Stimulated activated CD4-positive, alpha-beta T cell treated with anti-CD3 and anti-CD28 coated beads, Interleukin-1b, Interleukin-23, amount 100 ng/mL, for 24 hours (primary cell): ENCODE data around the gene GH2.
"Not testable (repeated sequence)": the region's sequence is repeated elsewhere in the genome, so short reads cannot be mapped to it uniquely, and the experiment has no call there.

Experiments
- DNase-seq, 4 experiments: peaks; one replicate each; pipeline ENCODE4 v3.0.0-alpha.2; 2020; ENCODE audit warnings: low read depth in 4 of 4, low spot score in 1 of 4

GH2 gene

DNA sequence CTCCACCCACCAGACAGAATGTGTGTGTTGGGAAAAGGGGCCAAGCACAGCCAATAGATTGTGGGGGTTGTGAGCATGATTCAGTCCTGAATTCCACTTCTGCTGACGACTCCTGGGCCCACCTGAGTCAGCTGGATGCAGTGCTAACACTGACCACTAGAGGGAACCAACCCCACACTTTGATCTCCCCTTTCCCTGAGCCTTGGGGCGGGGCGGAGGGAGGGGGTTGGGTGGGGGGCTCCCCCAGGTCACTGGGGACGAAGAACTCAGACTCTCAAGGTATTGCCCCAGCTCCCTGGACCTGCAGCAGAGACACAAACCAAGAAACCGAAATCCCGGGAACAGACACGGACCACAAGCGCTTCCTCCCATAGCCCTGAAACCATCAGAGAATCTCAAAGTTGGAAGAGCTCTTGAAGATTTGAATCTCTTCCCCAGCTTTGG, 29.9 kb upstream of the GH2 start:
- peak; percentile 36 to 60 (median 46) for DNase-seq

DNA sequence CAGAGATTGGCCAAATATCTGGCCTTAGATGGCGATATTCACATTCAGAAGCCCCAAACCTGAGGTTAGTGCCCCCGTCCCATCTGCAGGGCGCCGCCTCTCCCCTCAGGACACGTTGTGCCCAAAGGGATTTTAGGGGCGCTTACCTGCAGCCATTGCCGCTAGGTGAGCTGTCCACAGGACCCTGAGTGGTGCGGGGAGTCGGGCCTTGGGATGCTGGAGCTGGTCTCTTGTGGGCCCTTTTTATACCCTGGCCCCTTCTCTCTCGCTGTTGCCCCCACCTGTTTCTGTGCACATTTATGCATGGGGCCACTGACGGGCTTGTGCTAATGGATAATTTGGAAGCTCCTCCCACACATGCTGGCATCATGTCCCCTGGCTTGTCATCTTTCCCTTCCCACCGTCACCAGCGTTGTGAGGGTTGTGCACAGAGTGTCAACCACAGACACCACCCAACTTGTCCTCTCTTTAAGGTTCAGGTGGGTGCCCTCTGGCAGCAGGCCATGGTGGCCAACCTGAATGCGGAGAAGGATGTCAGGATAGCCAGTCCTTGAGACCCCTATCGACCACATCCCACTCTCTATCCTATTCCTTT, 29.4 kb upstream of the GH2 start, which contains the start of gene CSHL1:
Gene CSHL1 (minus strand): TSS at position 218 of the 595 bp plus-strand sequence. CDS start 62 bp downstream, at position 156.
- no peak for DNase-seq

DNA sequence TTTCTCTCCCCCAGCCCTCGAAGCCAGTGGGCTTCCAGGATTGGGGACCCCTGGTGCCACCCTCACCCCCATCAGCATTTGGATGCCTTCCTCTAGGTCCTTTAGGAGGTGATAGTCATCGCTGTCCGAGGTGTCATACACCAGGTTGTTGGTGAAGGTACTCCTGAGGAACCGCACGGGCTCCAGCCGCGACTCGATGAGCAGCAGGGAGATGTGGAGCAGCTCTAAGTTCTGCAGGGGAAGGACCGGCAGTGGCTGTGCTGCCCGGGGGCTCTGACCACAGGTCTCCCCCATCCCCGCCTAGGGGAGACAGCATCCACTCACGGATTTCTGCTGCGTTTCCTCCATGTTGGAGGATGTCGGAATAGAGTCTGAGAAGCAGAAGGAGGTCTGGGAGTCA, 28.4 kb upstream of the GH2 start:
- no peak for DNase-seq

DNA sequence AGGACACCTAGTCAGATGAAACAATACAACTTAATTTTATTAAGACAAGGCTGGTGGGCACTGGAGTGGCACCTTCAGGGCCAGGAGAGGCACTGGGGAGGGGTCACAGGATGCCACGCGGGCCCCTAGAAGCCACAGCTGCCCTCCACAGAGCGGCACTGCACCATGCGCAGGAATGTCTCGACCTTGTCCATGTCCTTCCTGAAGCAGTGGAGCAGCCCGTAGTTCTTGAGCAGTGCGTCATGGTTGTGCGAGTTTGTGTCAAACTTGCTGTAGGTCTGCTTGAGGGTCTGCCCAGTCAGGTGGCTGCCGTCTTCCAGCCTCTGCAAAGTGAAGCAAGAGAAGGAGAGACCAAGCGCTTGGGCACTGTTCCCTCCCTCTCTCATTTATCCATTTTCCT, 27.8 kb upstream of the GH2 start:
- not testable (repeated sequence) for DNase-seq

DNA sequence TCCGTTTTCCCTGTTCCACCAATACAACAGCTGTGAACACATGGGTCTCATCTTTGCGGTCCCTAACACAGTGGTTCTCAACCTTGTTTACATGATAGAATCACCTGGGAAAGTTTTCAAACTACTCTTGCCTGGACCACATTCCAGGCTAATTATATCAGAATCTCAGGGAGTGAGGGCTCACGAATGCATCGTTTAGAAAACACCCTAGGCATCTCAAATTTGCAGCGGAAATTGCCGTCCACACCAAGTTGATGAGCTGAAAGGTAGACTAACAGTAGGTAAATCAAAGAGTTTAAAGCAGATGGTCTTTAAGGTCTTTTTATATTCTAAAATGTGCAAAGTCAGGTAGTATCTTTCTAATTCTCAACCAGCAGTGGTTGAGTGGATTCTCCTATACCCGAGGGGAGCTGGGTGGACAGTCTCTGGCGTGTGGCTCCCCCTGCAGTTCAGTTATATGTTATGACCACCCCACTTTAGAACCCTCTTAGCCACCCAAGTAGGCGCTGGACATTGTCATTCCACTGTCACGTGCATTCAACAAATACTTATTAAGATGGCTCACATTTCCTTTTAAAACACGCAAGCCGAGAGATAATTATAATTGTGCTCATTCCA, 25.5 kb upstream of the GH2 start:
- not testable (repeated sequence) for DNase-seq

DNA sequence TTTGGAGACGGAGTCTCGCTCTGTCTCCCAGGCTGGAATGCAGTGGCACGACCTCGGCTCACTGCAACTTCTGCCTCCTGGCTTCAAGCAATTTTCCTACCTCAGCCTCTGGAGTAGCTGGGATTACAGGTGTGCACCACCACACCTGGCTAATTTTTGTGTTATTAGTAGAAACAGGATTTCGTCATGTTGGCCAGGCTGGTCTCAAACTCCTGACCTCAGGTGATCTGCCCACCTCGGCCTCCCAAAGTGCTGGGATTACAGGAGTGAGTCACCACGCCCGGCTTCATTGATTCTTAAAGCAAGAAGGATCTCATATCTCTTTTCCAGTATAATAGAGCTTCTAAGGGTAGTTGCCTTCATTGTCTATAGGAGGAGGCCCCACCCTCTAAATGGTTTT, 23.1 kb upstream of the GH2 start:
- DNase-seq = not testable (repeated sequence)

DNA sequence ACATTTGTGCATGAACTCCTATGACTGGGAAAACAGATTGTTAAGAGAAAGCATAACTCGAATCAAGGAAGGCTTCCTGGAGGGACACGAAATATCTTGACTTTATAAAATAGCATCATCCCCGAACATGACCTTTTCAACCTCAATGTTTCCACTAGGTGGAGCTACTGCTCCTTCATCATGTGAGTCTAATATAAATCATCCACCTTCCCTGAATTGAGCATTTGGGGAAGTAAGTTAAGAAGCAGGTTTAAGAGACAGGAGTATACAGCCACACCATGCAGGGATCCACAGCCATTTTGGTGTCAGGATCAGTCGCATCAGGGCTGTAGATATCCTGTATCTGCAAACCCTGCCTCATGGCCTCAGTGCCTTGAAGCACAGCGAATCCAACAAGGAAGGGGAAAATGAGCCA, 22.1 kb upstream of the GH2 start:
- DNase-seq = not testable (repeated sequence)

DNA sequence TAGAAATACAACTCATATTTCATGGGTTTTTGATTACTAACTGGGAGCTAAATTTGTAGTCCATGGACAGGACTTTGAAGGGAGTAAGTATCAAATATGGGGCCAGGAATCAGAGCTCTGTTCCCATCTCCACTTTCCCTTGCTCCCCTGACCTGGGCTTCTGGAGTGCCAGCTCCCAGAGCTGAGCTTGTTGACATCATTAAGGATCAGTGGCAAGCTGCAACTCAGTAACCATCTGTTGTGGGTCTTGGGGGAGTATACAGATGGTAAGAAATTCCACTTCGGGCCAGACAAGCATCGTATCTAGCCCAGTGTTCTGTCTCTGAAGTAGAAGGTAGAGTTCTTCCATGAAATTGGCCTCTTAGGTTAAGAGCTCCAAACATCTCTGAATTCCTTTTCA, 20.2 kb upstream of the GH2 start:
- DNase-seq = not testable (repeated sequence)

DNA sequence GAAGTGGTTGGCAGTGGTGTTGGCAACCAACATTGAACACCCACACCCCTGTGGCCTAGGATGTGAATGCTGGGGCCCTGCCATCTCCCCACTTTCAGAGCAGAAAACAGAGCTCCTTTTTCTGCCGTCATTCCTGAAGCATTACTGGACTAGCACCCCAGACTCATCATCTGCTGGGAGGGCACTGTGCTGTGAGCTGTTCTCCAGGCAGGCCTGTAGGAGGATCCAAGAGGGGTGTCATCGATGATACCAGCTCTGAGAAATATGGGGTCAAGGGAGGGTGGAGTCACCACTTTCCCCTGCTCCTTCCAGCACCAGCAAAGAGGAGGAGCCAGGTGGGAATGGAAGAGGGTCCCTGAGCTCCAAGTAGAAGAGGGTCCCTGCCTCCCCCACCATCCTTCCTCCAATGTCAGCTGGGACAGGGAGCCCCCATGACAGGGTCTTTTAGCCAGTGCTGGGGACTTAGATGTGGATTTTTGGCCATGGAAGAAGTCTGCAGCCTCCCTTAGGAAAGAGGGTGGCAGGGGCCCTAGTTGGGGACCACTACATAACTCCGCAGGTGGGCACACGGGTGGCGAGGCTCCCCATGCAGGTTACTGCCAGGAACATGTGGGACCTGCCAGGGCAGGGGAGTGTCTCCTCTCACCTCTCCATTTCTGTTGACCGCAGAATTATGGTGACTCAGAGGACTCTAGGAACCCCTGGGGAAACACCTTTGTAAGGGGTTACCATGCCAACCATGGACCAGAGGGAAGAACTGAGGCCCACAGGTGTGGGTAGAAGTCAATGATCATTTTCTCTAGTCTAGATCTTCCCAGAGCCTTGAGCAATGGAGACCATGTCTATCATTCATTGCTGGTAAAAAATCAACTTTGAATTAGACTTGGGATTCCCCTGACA, 17.4 kb upstream of the GH2 start:
- peak in 1 of 4 experiments; percentile 18 for DNase-seq

DNA sequence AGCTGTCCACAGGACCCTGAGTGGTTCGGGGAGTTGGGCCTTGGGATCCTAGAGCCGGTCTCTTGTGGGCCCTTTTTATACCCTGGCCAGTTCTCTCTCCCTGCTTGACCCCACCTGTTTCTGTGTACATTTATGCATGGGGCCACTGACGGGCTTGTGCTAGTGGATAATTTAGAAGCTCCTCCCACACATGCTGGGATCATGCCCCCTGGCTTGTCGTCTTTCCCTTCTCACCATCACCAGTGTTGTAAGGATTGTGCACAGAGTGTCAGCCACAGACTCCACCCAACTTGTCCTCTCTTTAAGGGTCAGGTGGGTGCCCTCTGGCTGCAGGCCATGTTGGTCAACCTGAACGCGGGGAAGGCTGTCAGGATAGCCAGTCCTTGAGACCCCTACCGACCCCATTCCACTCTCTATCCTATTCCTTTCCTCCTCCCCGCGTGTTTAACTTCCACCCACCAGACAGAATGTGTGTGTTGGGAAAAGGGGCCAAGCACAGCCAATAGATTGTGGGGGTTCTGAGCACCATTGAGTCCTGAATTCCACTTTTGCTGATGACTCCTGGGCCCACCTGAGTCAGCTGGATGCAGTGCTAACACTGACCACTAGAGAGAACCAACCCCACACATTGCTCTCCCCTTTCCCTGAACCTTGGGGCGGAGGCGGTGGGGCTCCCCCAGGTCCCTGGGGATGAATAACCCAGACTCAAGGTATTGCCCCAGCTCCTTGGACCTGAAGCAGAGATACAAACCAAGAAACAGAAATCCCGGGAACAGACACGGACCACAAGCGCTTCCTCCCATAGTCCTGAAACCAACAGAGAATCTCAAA, 15.0 kb upstream of the GH2 start, which contains the start of gene CSH1:
Gene CSH1 (minus strand): TSS at position 51 of the 831 bp plus-strand sequence. CDS start 63 bp downstream, outside the sequence.
- not testable (repeated sequence) for DNase-seq

DNA sequence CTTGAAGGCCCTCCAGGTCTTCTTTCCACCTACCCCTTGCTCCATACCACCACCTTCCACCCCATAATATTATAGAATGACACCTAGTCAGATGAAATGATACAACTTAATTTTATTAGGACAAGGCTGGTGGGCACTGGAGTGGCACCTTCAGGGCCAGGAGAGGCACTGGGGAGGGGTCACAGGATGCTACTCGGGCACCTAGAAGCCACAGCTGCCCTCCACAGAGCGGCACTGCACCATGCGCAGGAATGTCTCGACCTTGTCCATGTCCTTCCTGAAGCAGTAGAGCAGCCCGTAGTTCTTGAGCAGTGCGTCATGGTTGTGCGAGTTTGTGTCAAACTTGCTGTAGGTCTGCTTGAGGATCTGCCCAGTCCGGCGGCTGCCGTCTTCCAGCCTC, 13.1 kb upstream of the GH2 start:
- not testable (repeated sequence) for DNase-seq

DNA sequence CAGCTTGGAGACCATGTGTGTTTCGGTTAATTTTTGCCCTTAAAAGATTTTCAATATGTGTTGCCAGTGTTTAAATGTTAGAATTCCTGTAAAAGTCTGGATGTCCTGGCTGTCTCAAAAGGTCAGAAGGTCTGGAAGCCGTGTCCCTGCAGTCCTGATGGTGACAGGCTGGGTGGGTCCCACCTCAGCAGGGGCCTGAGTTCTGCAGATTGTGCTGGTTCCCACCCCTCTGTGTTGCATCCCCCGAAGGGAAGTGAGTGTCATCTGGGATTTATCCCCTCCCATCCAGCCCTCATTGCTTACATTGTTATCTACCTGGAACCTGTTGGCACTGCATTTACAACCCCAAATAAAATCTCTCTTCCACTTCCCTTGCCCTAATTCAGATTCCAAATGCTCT, 12.3 kb upstream of the GH2 start:
- DNase-seq = not testable (repeated sequence)

DNA sequence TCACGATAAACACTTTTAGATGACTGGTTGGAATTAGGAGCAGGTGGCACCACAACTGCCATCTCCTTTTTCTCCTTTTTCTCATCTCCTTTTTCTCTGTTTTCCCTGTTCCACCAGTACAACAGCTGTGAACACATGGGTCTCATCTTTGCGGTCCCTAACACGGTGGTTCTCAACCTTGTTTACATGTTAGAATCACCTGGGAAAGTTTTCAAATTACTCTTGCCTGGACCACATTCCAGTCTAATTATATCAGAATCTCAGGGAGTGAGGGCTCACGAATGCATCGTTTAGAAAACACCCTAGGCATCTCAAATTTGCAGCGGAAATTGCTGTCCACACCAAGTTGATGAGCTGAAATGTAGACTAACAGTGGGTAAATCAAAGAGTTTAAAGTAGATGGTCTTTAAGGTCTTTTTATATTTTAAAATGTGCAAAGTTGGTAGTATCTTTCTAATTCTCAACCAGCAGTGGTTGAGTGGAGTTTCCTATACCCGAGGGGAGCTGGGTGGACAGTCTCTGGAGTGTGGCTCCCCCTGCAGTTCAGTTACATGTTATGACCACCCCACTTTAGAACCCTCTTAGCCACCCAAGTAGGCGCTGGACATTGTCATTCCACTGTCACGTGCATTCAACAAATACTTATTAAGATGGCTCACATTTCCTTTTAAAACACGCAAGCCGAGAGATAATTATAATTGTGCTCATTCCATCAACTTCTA, 10.7 kb upstream of the GH2 start:
- not testable (repeated sequence) for DNase-seq

DNA sequence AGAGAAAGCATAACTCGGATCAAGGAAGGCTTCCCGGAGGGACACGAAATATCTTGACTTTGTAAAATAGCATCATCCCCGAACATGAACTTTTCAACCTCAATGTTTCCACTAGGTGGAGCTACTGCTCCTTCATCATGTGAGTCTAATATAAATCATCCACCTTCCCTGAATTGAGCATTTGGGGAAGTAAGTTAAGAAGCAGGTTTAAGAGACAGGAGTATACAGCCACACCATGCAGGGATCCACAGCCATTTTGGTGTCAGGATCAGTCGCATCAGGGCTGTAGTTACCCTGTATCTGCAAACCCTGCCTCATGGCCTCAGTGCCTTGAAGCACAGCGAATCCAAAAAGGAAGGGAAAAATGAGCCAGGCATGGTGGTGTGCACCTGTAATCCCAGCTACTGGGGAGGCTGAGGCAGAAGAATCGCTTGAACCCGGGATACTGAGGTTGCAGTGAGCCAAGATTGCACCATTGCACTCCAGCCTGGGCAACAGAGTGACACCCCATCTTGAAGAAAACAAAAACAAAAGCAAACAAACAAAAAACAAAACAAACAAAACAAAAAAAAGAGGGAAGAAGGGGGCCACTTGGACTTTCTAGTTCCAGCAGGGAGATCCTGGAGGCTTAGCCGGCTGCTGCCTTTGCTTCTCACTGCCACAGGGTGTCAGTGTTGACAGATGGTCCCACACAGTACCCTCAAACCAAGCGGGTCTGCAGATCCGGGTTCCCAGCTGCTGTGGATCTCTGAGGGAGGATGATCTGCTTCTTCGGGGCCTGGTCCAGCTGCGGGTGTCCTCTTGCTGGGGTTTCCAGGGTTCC, 7.5 kb upstream of the GH2 start:
- not testable (repeated sequence) for DNase-seq

DNA sequence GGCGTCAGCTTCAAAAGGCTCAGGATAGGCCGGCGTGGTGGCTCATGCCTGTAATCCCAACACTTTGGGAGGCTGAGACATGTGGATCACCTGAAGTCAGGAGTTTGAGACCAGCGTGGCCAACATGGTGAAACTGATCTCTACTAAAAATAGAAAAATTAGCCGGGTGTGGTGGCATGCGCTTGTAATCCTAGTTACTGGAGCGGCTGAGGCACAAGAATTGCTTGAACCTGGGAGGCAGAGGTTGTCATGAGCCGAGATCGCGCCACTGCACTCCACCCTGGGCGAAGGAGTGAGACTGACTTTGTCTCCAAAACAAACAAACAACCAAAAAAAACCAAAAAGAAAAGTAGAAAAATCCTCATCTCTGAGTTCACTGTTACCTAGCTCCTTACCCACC, 3.4 kb upstream of the GH2 start:
- DNase-seq = not testable (repeated sequence)

DNA sequence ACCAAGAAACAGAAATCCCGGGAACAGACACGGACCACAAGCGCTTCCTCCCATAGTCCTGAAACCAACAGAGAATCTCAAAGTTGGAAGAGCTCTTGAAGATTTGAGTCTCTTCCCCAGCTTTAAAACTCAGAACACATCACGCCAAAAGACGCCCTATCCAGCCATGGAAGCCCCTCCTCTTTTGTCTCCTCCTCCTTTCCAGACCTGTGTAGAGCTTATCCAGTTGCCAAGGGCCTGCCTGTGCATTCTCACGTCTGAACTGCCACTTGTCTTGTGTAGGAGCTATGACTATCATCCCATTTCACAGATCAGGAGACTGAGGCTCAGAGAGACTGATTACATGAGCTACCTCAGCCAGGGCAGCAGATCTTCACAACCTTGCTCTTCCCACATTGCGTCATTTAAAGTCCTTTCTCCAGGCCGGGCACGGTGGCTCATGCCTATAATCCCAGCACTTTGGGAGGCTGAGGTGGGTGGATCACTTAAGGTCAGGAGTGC, 932 bp upstream of the GH2 start:
- DNase-seq = not testable (repeated sequence)

DNA sequence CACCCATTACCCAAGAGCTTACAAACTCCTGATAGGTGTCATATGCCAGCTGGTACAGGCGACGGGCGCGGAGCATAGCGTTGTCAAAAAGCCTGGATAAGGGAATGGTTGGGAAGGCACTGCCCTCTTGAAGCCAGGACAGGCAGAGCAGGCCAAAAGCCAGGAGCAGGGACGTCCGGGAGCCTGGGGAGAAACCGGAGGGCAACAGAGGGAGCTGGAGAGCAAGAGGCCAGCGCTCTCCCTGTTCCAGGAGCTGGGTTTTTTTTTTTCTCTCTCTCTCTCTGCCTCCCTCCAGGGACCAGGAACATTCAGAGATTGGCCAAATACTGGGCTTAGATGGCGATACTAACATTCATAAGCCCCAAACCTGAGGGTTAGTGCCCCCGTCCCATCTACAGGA, 407 bp downstream of the GH2 start:
- not testable (repeated sequence) for DNase-seq

DNA sequence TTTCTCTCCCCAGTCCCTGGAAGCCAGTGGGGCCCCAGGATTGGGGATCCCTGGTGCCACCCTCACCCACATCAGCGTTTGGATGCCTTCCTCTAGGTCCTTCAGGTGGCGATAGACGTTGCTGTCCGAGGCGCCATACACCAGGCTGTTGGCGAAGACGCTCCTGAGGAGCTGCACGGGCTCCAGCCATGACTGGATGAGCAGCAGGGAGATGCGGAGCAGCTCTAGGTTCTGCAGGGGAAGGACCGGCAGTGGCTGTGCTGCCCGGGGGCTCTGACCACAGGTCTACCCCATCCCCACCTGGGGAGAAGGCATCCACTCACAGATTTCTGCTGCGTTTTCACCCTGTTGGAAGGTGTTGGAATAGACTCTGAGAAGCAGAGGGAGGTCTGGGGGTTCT, 1.0 kb downstream of the GH2 start:
- no peak for DNase-seq

DNA sequence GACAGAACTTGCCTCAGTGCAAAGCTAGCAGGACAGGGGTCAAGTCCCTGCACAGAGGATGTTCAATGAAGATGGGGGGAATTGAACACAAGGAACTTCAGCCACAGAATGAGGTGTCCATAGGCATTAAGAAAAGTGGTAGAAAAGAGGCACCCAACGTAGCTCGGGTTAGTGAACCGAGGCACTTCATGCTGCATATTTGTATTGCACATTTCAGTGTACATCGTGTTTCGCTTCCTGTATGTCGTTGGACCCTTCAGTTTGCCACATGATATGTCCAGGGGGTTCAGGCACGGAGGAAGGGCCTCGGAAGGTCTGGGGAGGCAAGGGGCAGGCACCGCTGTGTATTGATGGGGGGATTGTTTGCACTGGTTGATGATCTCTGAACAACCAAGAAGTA, 3.3 kb downstream of the GH2 start:
- DNase-seq = not testable (repeated sequence)
